ENCODE data around the gene ZNFX1.
A peak's percentile ranks its signal among the peaks of the same experiment; 100 is the strongest.

ZNFX1 gene

GRCh38 chr20:49248301-49248700, 29.6 kb downstream of the ZNFX1 start:
- DNase-seq (ENCODE audit: low spot score) = no peak

- DNase-seq (ENCODE audit: low spot score) = no peak
These were observed 30.1 kb downstream of the ZNFX1 start for GRCh38 chr20:49247792-49248191.

- DNase-seq (ENCODE audit: low spot score) = no peak
These were observed 30.6 kb downstream of the ZNFX1 start for GRCh38 chr20:49247169-49247723.

GRCh38 chr20:49245921-49246740, 31.7 kb downstream of the ZNFX1 start:
- DNase-seq (ENCODE audit: low spot score) = peak; percentile 50

GRCh38 chr20:49237531-49237930, 40.3 kb downstream of the ZNFX1 start:
- no peak for DNase-seq (ENCODE audit: low spot score)

- DNase-seq (ENCODE audit: low spot score) = no peak
These were observed 41.6 kb downstream of the ZNFX1 start for GRCh38 chr20:49236301-49236700.

DNA sequence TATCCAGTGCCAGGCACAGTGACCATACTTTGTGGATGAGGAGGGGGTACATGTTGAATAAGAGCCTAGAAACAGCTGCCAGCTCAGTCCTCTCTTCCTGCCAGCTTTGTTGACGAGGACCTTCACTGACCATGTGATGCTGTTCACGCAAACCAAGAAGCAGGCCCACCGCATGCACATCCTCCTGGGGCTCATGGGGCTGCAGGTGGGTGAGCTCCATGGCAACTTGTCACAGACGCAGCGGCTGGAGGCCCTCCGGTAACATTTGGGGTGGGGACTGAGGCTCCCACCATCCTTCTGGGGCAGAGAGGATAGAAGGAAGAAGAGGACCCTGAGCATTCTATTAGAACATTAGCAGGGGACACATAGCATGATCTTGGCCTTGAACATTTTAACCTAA, 43.0 kb downstream of the ZNFX1 start:
- no peak for DNase-seq (ENCODE audit: low spot score)

GRCh38 chr20:49233226-49233625, 44.6 kb downstream of the ZNFX1 start:
- DNase-seq (ENCODE audit: low spot score) = no peak

DNA sequence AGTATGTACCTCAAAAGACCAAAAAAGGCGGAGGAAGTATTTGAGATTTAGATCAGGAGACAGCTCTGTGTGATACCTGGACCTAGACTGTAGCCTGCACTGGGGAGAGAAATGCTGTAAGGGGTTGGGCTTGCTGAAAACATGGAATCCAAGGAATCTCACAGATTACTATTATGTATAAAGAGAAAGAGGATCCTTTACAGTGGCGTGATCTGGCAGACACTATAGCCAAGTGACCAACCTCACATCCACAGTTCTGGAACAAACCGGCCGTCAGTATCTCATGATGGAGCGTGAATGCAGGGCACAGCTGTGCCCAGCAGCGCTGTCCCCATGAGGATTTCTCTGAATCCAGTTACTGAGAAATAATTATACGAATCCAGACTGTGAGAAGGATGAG, 46.4 kb downstream of the ZNFX1 start:
- no peak for DNase-seq (ENCODE audit: low spot score)

DNA sequence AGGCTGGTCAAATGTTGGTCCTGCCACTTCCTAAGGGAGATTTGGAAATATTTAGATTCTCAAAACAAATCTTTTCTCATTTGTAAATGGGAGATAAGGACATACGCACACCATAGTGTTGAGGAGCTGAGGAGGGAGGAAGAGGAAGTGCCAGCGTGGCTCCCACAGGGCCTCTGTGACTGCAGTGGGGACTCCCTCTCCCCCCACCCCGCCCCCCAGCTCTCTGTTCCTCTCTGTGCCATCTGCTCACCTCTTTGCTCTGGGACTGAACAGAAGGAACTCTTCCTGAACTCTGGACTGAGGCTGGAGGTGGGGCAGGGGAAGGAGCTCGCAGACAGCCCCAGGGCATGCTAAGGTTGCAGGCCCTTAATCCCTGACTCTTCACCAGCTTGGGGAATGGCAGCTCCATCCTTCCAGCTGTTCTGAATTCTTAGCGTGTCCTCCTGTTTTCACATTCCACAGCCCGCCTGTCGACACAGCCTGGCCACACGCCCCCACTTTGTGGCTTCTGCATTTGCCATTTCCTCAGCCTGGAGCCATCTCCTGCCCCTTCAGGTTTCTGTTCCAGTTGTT, 47.2 kb downstream of the ZNFX1 start:
- DNase-seq (ENCODE audit: low spot score) = no peak

GRCh38 chr20:49230021-49230420, 47.8 kb downstream of the ZNFX1 start:
- no peak for DNase-seq (ENCODE audit: low spot score)

DNA sequence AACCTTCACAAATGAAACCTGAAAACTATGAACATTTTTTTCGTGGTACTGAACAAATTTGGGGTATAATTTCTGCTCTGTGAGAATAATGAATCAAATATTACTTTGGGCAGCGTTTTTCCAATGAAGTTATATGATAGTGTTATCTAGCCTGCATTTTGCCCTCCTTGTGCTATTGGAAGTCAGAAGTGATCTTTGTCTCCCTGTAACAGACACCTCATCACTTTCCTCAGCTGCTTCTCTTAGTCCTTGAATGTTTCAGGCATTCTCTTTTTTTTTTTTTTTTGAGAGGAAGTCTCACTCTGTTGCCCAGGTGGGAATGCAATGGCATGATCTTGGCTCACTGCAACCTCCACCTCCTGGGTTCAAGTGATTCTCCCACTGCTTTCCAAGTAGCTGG, 48.5 kb downstream of the ZNFX1 start:
- no peak for DNase-seq (ENCODE audit: low spot score)

DNA sequence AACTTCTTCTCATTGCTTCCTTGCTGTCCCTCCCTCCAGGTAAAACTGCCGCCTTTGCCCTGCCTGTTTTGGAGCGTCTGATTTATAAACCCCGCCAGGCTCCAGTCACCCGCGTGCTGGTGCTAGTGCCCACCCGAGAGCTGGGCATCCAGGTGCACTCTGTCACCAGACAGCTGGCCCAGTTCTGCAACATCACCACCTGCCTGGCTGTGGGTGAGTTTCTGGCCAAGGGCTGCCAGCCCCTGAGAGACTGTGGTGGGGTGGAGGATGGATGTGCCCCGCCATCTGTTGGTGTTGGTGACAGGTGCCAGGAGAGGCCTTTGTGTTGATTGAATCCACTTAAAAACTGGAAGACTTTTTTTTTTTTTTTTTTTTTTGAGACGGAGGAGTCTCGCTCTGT, 49.2 kb downstream of the ZNFX1 start:
- DNase-seq (ENCODE audit: low spot score) = no peak

- no peak for DNase-seq (ENCODE audit: low spot score)
These were observed 52.0 kb downstream of the ZNFX1 start for GRCh38 chr20:49225896-49226295.

GRCh38 chr20:49219924-49220831, 57.7 kb downstream of the ZNFX1 start:
- no peak for DNase-seq (ENCODE audit: low spot score)

GRCh38 chr20:49219091-49219923, 58.5 kb downstream of the ZNFX1 start, which contains the start of gene DDX27:
TSS of gene DDX27 (plus strand) at chr20:49219416. CDS start at chr20:49219449, 33 bp downstream.
- DNase-seq (ENCODE audit: low spot score) = peak; percentile 97

DNA sequence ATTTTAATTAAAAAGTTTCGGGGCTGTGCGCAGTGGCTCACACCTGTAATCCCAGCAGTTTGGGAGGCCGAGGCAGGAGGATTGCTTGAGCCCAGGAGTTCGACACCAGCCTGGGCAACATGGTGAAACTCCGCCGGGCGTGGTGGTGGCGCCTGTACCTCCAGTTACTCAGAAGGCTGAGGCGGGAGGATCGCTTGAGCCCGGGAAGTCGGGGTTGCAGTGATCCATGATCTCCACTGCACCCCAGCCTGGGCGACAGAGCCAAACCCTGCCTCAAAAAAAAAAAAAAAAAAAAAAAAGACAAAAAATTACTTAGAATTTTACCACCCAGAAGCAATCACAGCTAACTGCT, 59.1 kb downstream of the ZNFX1 start:
- peak; percentile 4 for DNase-seq (ENCODE audit: low spot score)

DNA sequence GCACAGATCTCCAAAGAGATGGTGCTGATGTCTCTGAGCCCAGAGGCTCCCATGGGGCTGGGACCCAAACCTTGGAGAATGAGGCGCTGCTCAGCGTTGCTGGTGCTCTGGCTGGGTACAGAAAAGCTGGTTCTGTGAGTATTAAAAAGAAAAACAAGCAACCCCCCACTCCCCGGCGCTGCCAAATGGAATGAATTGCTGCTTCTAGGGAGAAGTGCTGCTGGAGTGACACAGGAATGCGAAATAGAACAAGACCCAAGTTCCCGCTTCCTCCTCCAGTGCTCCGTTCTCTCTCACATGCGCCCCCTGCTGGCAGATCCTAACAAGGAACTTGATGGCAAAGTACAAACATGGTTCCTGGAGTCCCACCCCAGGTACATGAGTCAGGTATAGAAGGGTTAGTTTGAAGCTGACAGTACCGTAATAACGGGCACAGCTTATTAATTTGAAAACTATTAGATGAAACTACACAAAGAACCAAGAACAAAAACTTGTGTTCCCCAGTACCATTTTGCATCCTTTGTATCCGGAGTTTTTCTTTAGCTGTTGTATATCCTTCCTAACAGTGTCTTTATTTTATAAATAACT, 60.8 kb downstream of the ZNFX1 start:
- peak; percentile 94 for DNase-seq (ENCODE audit: low spot score)

DNA sequence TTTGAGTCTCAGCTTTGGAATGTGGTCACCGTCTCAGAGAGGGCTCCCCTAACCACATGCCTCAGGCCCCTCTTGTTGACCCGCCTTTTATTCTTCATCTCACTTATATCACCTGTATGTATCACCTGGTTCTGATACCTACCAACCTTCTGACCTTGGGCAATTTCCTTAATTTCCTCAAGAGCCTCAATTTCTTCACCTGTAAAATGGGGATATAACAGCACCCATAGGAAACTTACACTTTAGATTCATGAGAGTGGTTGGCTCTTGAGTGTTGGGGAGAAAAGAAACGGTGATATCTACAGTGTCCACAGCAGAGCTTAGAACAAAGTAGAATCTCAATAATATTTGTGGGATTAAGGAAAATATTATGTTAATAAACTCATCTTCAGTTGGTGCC, 62.6 kb downstream of the ZNFX1 start:
- DNase-seq (ENCODE audit: low spot score) = no peak

DNA sequence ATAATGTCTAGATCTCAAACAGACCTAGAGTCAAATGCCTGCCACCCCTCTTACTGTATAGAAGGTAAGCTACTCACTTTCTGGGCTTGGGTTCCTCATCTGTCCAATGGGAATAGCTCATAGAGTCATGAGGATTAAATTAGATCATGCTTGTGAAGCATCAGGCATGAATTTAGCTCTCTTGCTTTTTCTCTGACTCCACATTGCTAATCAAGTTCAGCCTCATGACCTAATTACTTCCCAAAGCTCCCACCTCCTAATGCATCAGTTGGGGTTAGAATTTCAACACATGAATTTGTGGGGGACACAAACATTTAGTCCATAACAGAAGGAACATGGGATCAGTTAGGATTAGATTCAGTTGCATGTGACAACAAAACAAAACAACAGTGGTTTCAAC, 63.3 kb downstream of the ZNFX1 start:
- DNase-seq (ENCODE audit: low spot score) = no peak

DNA sequence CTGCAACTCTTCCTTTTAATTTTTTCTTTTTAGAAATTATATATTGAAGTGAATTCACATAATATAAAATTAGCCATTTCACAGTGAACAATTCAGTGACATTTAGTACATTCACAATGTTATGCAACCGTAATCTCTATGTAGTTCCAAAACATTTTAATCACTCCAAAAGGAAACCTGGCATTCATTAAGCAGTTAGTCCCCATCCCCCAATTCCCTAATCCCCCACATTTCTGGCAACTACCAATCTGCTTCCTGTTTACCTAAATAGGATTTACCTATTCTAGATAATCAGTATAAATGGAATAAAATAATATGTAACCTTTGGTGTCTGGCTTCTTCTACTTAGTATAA, 67.1 kb downstream of the ZNFX1 start:
- no peak for DNase-seq (ENCODE audit: low spot score)

Data from CD4-positive, alpha-beta T cell treated with Interleukin-2 at 100 ng/mL for 4 hours (primary cell).